Measurements from ENCODE around the gene YY1AP1.

- TF ChIP-seq CTCF (IDR thresholded peaks at IDR 0.05) (no peak), POLR2AphosphoS5 (IDR thresholded peaks at IDR 0.05) (no peak), EP300 (IDR thresholded peaks at IDR 0.05) (no peak), POLR2A (IDR thresholded peaks at IDR 0.05) (no peak)
Measured at GRCh38 chr1:155657463-155657862, 31.1 kb downstream of the YY1AP1 start.
